ENCODE measurements around the gene PFN3.

PFN3 gene

GRCh38 chr5:177399997-177400868 lies at the start of gene PFN3:
Gene PFN3, minus strand, starts transcription at chr5:177400661. Its CDS starts 85 bp downstream, at chr5:177400576.
- no peak for DNase-seq

- no peak for DNase-seq
These were observed 48.9 kb upstream of the PFN3 start for GRCh38 chr5:177449140-177450061.

- no peak for DNase-seq
These were observed 47.9 kb upstream of the PFN3 start for GRCh38 chr5:177448244-177448950.

- no peak for DNase-seq
These were observed 47.3 kb upstream of the PFN3 start for GRCh38 chr5:177447611-177448243.

GRCh38 chr5:177447066-177447610 lies 46.7 kb upstream of the PFN3 start:
- DNase-seq, result peak in 1 of 2 experiments; percentile 60

- DNase-seq, result peak; percentile 55 to 66
These were observed 46.0 kb upstream of the PFN3 start, which contains the start of gene PRR7 for GRCh38 chr5:177446200-177447065. Gene PRR7, plus strand, starts transcription at chr5:177446814. Its CDS starts 8,254 bp downstream, at chr5:177455068.

GRCh38 chr5:177445917-177446199 lies 45.4 kb upstream of the PFN3 start:
- DNase-seq, result no peak

- DNase-seq, result no peak
These were observed 44.8 kb upstream of the PFN3 start for GRCh38 chr5:177445052-177445916.

GRCh38 chr5:177444106-177445051 lies 43.9 kb upstream of the PFN3 start:
- no peak for DNase-seq

GRCh38 chr5:177443144-177443983 lies 42.9 kb upstream of the PFN3 start:
- DNase-seq, result no peak

GRCh38 chr5:177442066-177442826 lies 41.8 kb upstream of the PFN3 start:
- DNase-seq, result no peak

- DNase-seq, result no peak
These were observed 40.7 kb upstream of the PFN3 start for GRCh38 chr5:177440990-177441780.

- DNase-seq, result no peak
These were observed 39.9 kb upstream of the PFN3 start for GRCh38 chr5:177440211-177440989.

GRCh38 chr5:177439518-177440053 lies 39.1 kb upstream of the PFN3 start:
- DNase-seq, result no peak

- no peak for DNase-seq
These were observed 38.0 kb upstream of the PFN3 start for GRCh38 chr5:177438468-177438867.
